IMR-90 (cell line): ENCODE results near the gene ARHGEF7. TPM values are rescaled to one million over a fixed set of nuclear protein-coding genes. Genes with fewer than 3 reads are reported as not detected.

ENCODE experiments used
- ATAC-seq: fragments of 200-7000 bp; cut with Tn5 transposase; 2 replicates; pipeline ENCODE4 v1.9.1; 2020; ENCODE audit warnings: low read depth, mild to moderate bottlenecking, moderate library complexity
- BruUV-seq: library from RNA; stranded (reverse); fragments of 400-500 nt; replicated peaks from 2 replicates; lab custom pipeline; 2021; lab: Mats Ljungman, UMichigan
- CTCF ChIA-PET: fragments of 300-600 bp; formaldehyde crosslinking; extraction: SDS; loops from one replicate; lab custom pipeline; 2021; ENCODE audit warnings: antibody characterized with exemption; lab: Yijun Ruan, JAX
- POLR2A ChIA-PET: fragments of 300-600 bp; sonication (Branson Sonifier 250); formaldehyde crosslinking; loops from one replicate; lab custom pipeline; 2022; ENCODE audit warnings: antibody characterized with exemption; ENCODE audit not compliant: unreplicated experiment; lab: Charles Lee
- DNase-seq: peaks from one replicate; pipeline ENCODE4 v3.0.0; 2013
- H2AFZ ChIP-seq: replicated peaks from 2 replicates; pipeline ENCODE3; 2013; ENCODE audit warnings: low read length, mild to moderate bottlenecking; ENCODE audit not compliant: poor library complexity
- H2AK5ac ChIP-seq: 2 replicates; pipeline ENCODE4 v1.6.1; 2013; ENCODE audit warnings: low read depth, low read length, inconsistent platforms
- H2AK9ac ChIP-seq: replicated peaks from 2 replicates; pipeline ENCODE3; 2013; ENCODE audit warnings: mild to moderate bottlenecking, low read depth, low read length, moderate library complexity; ENCODE audit not compliant: poor library complexity
- H2BK120ac ChIP-seq: 2 replicates; pipeline ENCODE4 v1.6.1; 2013; ENCODE audit warnings: low read depth, low read length, inconsistent platforms
- H2BK15ac ChIP-seq: 3 replicates; pipeline ENCODE4 v1.6.1; 2013; ENCODE audit warnings: low read depth, low read length, inconsistent platforms
- H2BK20ac ChIP-seq: 2 replicates; pipeline ENCODE4 v1.6.1; 2013; ENCODE audit warnings: low read depth, mild to moderate bottlenecking, inconsistent platforms, low read length, moderate library complexity
- H2BK5ac ChIP-seq: 2 replicates; pipeline ENCODE4 v1.6.1; 2013; ENCODE audit warnings: mild to moderate bottlenecking, low read depth, low read length, inconsistent platforms; ENCODE audit not compliant: poor library complexity, severe bottlenecking
- H3K14ac ChIP-seq: replicated peaks from 2 replicates; pipeline ENCODE4 v1.6.1; 2013; ENCODE audit warnings: low read depth, low read length, inconsistent platforms
- H3K18ac ChIP-seq: 2 replicates; pipeline ENCODE4 v1.6.1; 2013; ENCODE audit warnings: low read depth, low read length, control low read depth
- H3K23ac ChIP-seq: 2 replicates; pipeline ENCODE4 v1.6.1; 2013; ENCODE audit warnings: low read depth, low read length, inconsistent platforms
- H3K27ac ChIP-seq: 2 replicates; pipeline ENCODE4 v1.5.1; 2013; ENCODE audit warnings: mild to moderate bottlenecking, control low read depth, low read length; ENCODE audit not compliant: insufficient read depth
- H3K27me3 ChIP-seq: 2 replicates; pipeline ENCODE4 v1.6.1; 2013; ENCODE audit warnings: low read length; ENCODE audit not compliant: control insufficient read depth, insufficient read depth
- H3K36me3 ChIP-seq: 2 replicates; pipeline ENCODE4 v1.6.1; 2013; ENCODE audit warnings: low read length, mixed read lengths; ENCODE audit not compliant: control insufficient read depth, insufficient read depth
- H3K4ac ChIP-seq: 2 replicates; pipeline ENCODE4 v1.6.1; 2013; ENCODE audit warnings: low read depth, low read length, inconsistent platforms
- H3K4me1 ChIP-seq: 2 replicates; pipeline ENCODE4 v1.6.1; 2013; ENCODE audit warnings: low read length, mixed read lengths; ENCODE audit not compliant: control insufficient read depth, insufficient read depth
- H3K4me2 ChIP-seq: 2 replicates; pipeline ENCODE4 v1.6.1; 2013; ENCODE audit warnings: low read depth, mild to moderate bottlenecking, control low read depth, low read length, moderate library complexity
- H3K4me3 ChIP-seq: 2 replicates; pipeline ENCODE4 v1.5.1; 2013; ENCODE audit warnings: low read depth, mild to moderate bottlenecking, control low read depth, low read length, moderate library complexity; ENCODE audit not compliant: insufficient read depth
- H3K56ac ChIP-seq: 2 replicates; pipeline ENCODE4 v1.6.1; 2013; ENCODE audit warnings: low read length, inconsistent platforms; ENCODE audit not compliant: insufficient read depth; ENCODE audit errors: extremely low read depth
- H3K79me1 ChIP-seq, 2 experiments: 2 replicates each; pipeline ENCODE4 v1.6.1; 2013; ENCODE audit warnings: low read length in 2 of 2, inconsistent platforms in 1 of 2, low read depth in 1 of 2
- H3K9ac ChIP-seq: 2 replicates; pipeline ENCODE4 v1.6.1; 2013; ENCODE audit warnings: low read depth, low read length, control low read depth
- H3K9me1 ChIP-seq: 2 replicates; pipeline ENCODE4 v1.6.1; 2013; ENCODE audit warnings: low read length, inconsistent platforms; ENCODE audit not compliant: insufficient read depth
- H3K9me3 ChIP-seq: 2 replicates; pipeline ENCODE4 v1.6.1; 2013; ENCODE audit warnings: low read length; ENCODE audit not compliant: control insufficient read depth, insufficient read depth
- H4K20me1 ChIP-seq: 2 replicates; pipeline ENCODE4 v1.6.1; 2013; ENCODE audit warnings: low read length, inconsistent platforms; ENCODE audit not compliant: insufficient read depth
- H4K5ac ChIP-seq: 2 replicates; pipeline ENCODE4 v1.6.1; 2013; ENCODE audit warnings: mild to moderate bottlenecking, low read depth, low read length, control low read depth
- H4K8ac ChIP-seq, 2 experiments: 2 replicates each; pipeline ENCODE4 v1.6.1; 2013; ENCODE audit warnings: low read depth in 2 of 2, low read length in 2 of 2, control low read depth in 1 of 2, inconsistent platforms in 1 of 2
- H4K91ac ChIP-seq: 2 replicates; pipeline ENCODE4 v1.6.1; 2013; ENCODE audit warnings: low read depth, low read length, inconsistent platforms; ENCODE audit not compliant: insufficient read depth
- CHD1 ChIP-seq: IDR thresholded peaks from 2 replicates; pipeline ENCODE4 v1.6.1; 2012; ENCODE audit warnings: low read depth, low read length, improper control_type of control experiment
- CTCF ChIP-seq: conservative IDR thresholded peaks from 2 replicates; pipeline ENCODE4 v1.5.1; 2012; ENCODE audit warnings: mild to moderate bottlenecking, low read depth, low read length, improper control_type of control experiment
- ELK1 ChIP-seq: fragments of 150-350 bp; IDR thresholded peaks from 2 replicates; pipeline ENCODE4 v1.6.1; 2016; ENCODE audit warnings: low read depth, mild to moderate bottlenecking, low read length, moderate library complexity, borderline replicate concordance
- FOS ChIP-seq: fragments of 150-350 bp; IDR thresholded peaks from 2 replicates; pipeline ENCODE4 v1.6.1; 2016; ENCODE audit warnings: low read depth, low read length
- MAZ ChIP-seq: IDR thresholded peaks from 2 replicates; pipeline ENCODE4 v1.6.1; 2012; ENCODE audit warnings: low read depth, mild to moderate bottlenecking, low read length, improper control_type of control experiment, moderate library complexity, borderline replicate concordance
- MXI1 ChIP-seq: IDR thresholded peaks from 2 replicates; pipeline ENCODE4 v1.6.1; 2012; ENCODE audit warnings: low read depth, mild to moderate bottlenecking, low read length, moderate library complexity, borderline replicate concordance
- NFE2L2 ChIP-seq: fragments of 150-350 bp; IDR thresholded peaks from 2 replicates; pipeline ENCODE4 v1.6.1; 2016; ENCODE audit warnings: low read depth, mild to moderate bottlenecking, low read length
- POLR2A ChIP-seq: IDR thresholded peaks from 2 replicates; pipeline ENCODE4 v1.6.1; 2012; ENCODE audit warnings: mild to moderate bottlenecking, low read depth, low read length
- RAD21 ChIP-seq: IDR thresholded peaks from 2 replicates; pipeline ENCODE4 v1.6.1; 2012; ENCODE audit warnings: low read length, improper control_type of control experiment
- RCOR1 ChIP-seq: IDR thresholded peaks from 2 replicates; pipeline ENCODE4 v1.6.1; 2012; ENCODE audit warnings: mild to moderate bottlenecking, low read length, improper control_type of control experiment; ENCODE audit not compliant: insufficient replicate concordance
- RFX5 ChIP-seq: IDR thresholded peaks from 2 replicates; pipeline ENCODE4 v1.8.0; 2012; ENCODE audit warnings: low read depth, mild to moderate bottlenecking, low read length, moderate library complexity
- USF2 ChIP-seq: fragments of 150-350 bp; IDR thresholded peaks from 2 replicates; pipeline ENCODE4 v1.6.1; 2017; ENCODE audit warnings: mild to moderate bottlenecking, antibody characterized with exemption, low read length, low read depth
- WGBS, 2 experiments: methylation state at CpG; one replicate each; pipeline versions ENCODE4 v1.1.5 to v1.1.7; 2013; ENCODE audit warnings: missing lambda C conversion rate in 2 of 2; ENCODE audit not compliant: insufficient read length in 1 of 2; ENCODE audit errors: extremely low coverage in 2 of 2; 5-methylcytosine and 5-hydroxymethylcytosine counted together
- dilution Hi-C: fragments of 300-500 bp; cut with HindIII; formaldehyde crosslinking; loops from one replicate; pipeline ENCODE4 v1.14.3; 2018; ENCODE audit warnings: low sequenced_read_pairs; ENCODE audit not compliant: unreplicated experiment
- in situ Hi-C: fragments of 300-500 bp; cut with MboI; formaldehyde crosslinking; loops from 3 replicates; pipeline ENCODE4 v1.14.3; 2019; ENCODE audit warnings: low sequenced_read_pairs, inconsistent platforms, mixed read lengths
- intact Hi-C: fragments of 100-400 bp; cut with micrococcal nuclease; formaldehyde crosslinking; loops from 2 replicates; pipeline ENCODE4 v1.10.0; 2022
- polyA plus RNA-seq, 3 experiments: library from polyadenylated mRNA; depleted of rRNA; stranded (reverse); fragments of >200 nt; gene quantifications; 2 replicates each; pipeline ENCODE4 v1.2.3, GENCODE V29; 2012; ENCODE audit warnings: low replicate concordance in 1 of 3
- total RNA-seq: library from RNA; depleted of rRNA; stranded (reverse); fragments of >200 nt; gene quantifications from 2 replicates; pipeline ENCODE4 v1.2.3, GENCODE V29; 2012

ARHGEF7 gene
- total and polyA plus RNA-seq, 2 of the 4 experiments (the other 2 are of a cell fraction): 32.9 to 59.0 TPM

- Histone ChIP-seq H4K20me1 (peaks cover 14% of the 10 kb centered on the region), H3K9me1 (peaks cover 22% of the 10 kb centered on the region; the same call in 1 of the 2 replicates), H4K8ac (no peak overlapping the region), H2AFZ (no peak overlapping the region), H2AK5ac (0 out of 2 replicates have a peak overlapping the region, but pooled peaks have one; percentile 12), H3K27me3 (no peaks in the 10 kb centered on the region), H3K4ac (no peak overlapping the region), H3K14ac (no peak overlapping the region; the same call in 1 of the 2 replicates), H3K79me1 (peaks cover 42 to 74% of the 10 kb centered on the region in 2 experiments), H2BK5ac (peak overlapping the region; percentile 32), H3K9me3 (no peaks in the 10 kb centered on the region), H3K4me3 (no peak overlapping the region), H2BK20ac (no peak overlapping the region), H3K23ac (no peak overlapping the region), H3K4me1 (peaks cover 11% of the 10 kb centered on the region), H3K18ac (no peak overlapping the region), H3K56ac (no peak overlapping the region), H3K36me3 (peaks cover 23% of the 10 kb centered on the region), H2BK15ac (no peak overlapping the region), H3K4me2 (peak overlapping the region; percentile 8; the same call in 1 of the 2 replicates), H2BK120ac (no peak overlapping the region), H4K5ac (no peak overlapping the region; the same call in 1 of the 2 replicates), H2AK9ac (no peak overlapping the region), H3K27ac (no peak overlapping the region), H3K9ac (no peak overlapping the region), H4K91ac (no peak overlapping the region)
- TF ChIP-seq POLR2A (no peak), MAZ (no peak), ELK1 (no peak), CTCF (no peak), RAD21 (no peak), FOS (no peak), NFE2L2 (no peak), USF2 (no peak), RFX5 (no peak), CHD1 (no peak), RCOR1 (no peak), MXI1 (no peak)
- WGBS, 2 experiments: no CpG with 5 or more reads among the region's 6 CpGs
- in situ Hi-C loops: no loop called here
- ChIA-PET CTCF (no interaction called here), POLR2A (no interaction called here)
- ATAC-seq (peak; percentile 55), DNase-seq (peak; percentile 20)
- dilution Hi-C loops: no loop called here
- intact Hi-C loops: no loop called here
- no TSS peak for BruUV-seq
Measured at GRCh38 chr13:111252446-111253364, 137.6 kb downstream of the ARHGEF7 start.
